A673 (cell line): Measurements from ENCODE around the gene ESPNL.

Experiments
- EZH2 ChIP-seq: fragments of 200-600 bp; sonication (generic); IDR thresholded peaks from 2 replicates; pipeline ENCODE4 v1.6.1; 2017; ENCODE audit warnings: borderline replicate concordance, low read depth, mild to moderate bottlenecking, mixed read lengths, antibody characterized with exemption, low read length; ENCODE audit not compliant: poor library complexity, severe bottlenecking
- TF ChIP-seq, protein P1 (sequence below): fragments of 300-800, 200-600 bp; sonication (generic); conservative IDR thresholded peaks from 2 replicates; pipeline ENCODE4 v1.5.1; 2017; ENCODE audit warnings: low read depth, mild to moderate bottlenecking, antibody characterized with exemption, low read length, moderate library complexity, mixed read lengths

DNA sequence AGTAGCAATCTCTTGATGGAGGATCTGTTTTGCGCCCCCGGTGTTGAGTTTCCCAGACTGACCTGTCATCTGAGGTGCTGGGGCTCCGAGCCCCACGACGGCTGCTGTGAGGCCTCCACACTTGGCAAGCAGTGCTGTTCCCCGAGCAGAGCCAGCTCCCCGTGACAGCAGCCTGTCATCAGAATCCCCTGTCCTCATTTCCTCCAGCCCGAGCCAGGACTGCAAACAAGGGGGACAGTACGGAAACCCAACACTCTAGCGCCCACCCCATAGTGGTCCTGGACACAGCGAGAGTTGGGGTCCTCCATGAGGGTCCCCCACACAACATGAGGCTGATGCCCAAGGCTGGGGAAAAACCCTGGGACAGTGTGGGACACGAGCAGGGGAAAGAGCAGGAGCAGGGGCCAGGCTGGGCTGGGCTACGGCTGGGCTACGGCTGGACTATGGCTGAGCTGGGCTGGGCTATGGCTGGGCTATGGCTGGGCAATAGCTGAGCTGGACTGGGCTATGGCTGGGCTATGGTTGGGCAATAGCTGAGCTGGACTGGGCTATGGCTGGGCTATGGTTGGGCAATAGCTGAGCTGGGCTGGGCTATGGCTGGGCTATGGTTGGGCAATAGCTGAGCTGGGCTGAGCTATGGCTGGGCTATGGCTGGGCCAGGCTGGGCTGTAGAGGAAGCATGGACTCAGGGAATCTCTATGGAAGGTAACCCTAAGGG lies 36.8 kb downstream of the ESPNL start:
- TF ChIP-seq, protein P1, sequence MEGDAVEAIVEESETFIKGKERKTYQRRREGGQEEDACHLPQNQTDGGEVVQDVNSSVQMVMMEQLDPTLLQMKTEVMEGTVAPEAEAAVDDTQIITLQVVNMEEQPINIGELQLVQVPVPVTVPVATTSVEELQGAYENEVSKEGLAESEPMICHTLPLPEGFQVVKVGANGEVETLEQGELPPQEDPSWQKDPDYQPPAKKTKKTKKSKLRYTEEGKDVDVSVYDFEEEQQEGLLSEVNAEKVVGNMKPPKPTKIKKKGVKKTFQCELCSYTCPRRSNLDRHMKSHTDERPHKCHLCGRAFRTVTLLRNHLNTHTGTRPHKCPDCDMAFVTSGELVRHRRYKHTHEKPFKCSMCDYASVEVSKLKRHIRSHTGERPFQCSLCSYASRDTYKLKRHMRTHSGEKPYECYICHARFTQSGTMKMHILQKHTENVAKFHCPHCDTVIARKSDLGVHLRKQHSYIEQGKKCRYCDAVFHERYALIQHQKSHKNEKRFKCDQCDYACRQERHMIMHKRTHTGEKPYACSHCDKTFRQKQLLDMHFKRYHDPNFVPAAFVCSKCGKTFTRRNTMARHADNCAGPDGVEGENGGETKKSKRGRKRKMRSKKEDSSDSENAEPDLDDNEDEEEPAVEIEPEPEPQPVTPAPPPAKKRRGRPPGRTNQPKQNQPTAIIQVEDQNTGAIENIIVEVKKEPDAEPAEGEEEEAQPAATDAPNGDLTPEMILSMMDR: no peak
- TF ChIP-seq EZH2: no peak
